Transverse colon (tissue), 4 donors: Measurements from ENCODE around the gene TMEM176A. TPM values are rescaled to one million over a fixed set of nuclear protein-coding genes. Genes with fewer than 3 reads are reported as not detected.

Experiments used
- DNase-seq: peaks from one replicate; pipeline ENCODE4 v3.0.0-alpha.2; 2019
- H3K27ac ChIP-seq, 4 donors: fragments of 200-600 bp; sonication (generic); 2 replicates each; pipeline ENCODE4 v1.5.1; 2016 to 2018; ENCODE audit warnings: inconsistent platforms in 4 of 4
- H3K27me3 ChIP-seq: fragments of 200-600 bp; sonication (generic); 2 replicates; pipeline ENCODE4 v1.5.1; 2017; ENCODE audit warnings: inconsistent platforms
- H3K36me3 ChIP-seq, 4 donors: fragments of 200-600 bp; sonication (generic); 2 replicates each; pipeline ENCODE4 v1.5.1; 2017 to 2019; ENCODE audit warnings: inconsistent platforms in 4 of 4
- H3K4me1 ChIP-seq, 4 donors: fragments of 200-600 bp; sonication (generic); 2 replicates each; pipeline ENCODE4 v1.5.1; 2017 to 2020; ENCODE audit warnings: inconsistent platforms in 4 of 4
- H3K4me3 ChIP-seq, 4 donors: fragments of 200-600 bp; sonication (generic); 1 replicate in 1 of 4; 2 replicates in 3 of 4; pipeline versions ENCODE4 v1.5.1 to v1.6.1; 2017 to 2019; ENCODE audit warnings: inconsistent platforms in 4 of 4
- H3K9me3 ChIP-seq, 2 donors: fragments of 200-600 bp; sonication (generic); 2 replicates each; pipeline ENCODE4 v1.5.1; 2017 to 2019; ENCODE audit warnings: inconsistent platforms in 2 of 2
- CTCF ChIP-seq, 5 experiments: fragments of 200-600 bp in 3 of 5; fragments of 450-650 bp in 2 of 5; sonication (generic) in 3 of 5; IDR thresholded peaks; 1 replicate in 2 of 5; 2 replicates in 3 of 5; pipeline ENCODE4 v1.5.1; 2016 to 2017; ENCODE audit warnings: antibody characterized with exemption in 5 of 5, inconsistent platforms in 3 of 5, mild to moderate bottlenecking in 2 of 5, moderate library complexity in 1 of 5
- EP300 ChIP-seq: sonication (generic); formaldehyde crosslinking; IDR thresholded peaks from one replicate; pipeline ENCODE4 v1.6.1; 2017; ENCODE audit warnings: antibody characterized with exemption, low read depth
- POLR2A ChIP-seq: fragments of 450-650 bp; IDR thresholded peaks from one replicate; pipeline ENCODE4 v1.6.1; 2016; ENCODE audit warnings: antibody characterized with exemption, mild to moderate bottlenecking, moderate library complexity
- POLR2AphosphoS5 ChIP-seq, 3 donors: sonication (generic); formaldehyde crosslinking; IDR thresholded peaks; one replicate each; pipeline ENCODE4 v1.6.1; 2016; ENCODE audit warnings: antibody characterized with exemption in 3 of 3
- WGBS, 2 donors: methylation state at CpG; one replicate each; pipeline ENCODE4 v1.1.5; 2018; ENCODE audit warnings: low coverage in 1 of 2; 5-methylcytosine and 5-hydroxymethylcytosine counted together
- in situ Hi-C, 4 donors: fragments of 200-750 bp; cut with MboI; loops; one replicate each; pipeline versions ENCODE4 v1.15.0 to v1.15.1; 2017; ENCODE audit warnings: low sequenced_read_pairs in 3 of 4, low pct_ligation_motif_present in 1 of 4, low pct_unique_long_range_greater_than_20kb in 1 of 4
- intact Hi-C: fragments of 100-400 bp; cut with DNase I; formaldehyde crosslinking; loops from one replicate; pipeline ENCODE4 v1.15.1; 2023; ENCODE audit warnings: low total_unique reads
- total RNA-seq, 4 donors: library from RNA; depleted of rRNA; stranded (reverse); fragments of >200 nt; gene quantifications; one replicate each; pipeline ENCODE4 v1.1.0, GENCODE V29; 2016

Gene TMEM176A
- total RNA-seq, 4 donors from 2014 or later = 44.6 to 210 (median 171) TPM

- Histone ChIP-seq H3K27ac (no peak overlapping the region), H3K36me3 (no peaks in the 10 kb centered on the region)
Measured at GRCh38 chr7:150842018-150842417, 41.4 kb downstream of the TMEM176A start.

GRCh38 chr7:150842716-150843115, 42.1 kb downstream of the TMEM176A start:
- peaks cover 0 to 4% (median 0%) of the 10 kb centered on the region in 4 donors for H3K4me1 ChIP-seq
- 67% methylated on average over 4 of the region's 4 CpGs; no CpG with 5 or more reads in 1 of the 2 donors for whole genome bisulfite sequencing, 2 donors
- H3K36me3 ChIP-seq = no peaks in the 10 kb centered on the region
- no peaks in the 10 kb centered on the region for H3K27me3 ChIP-seq
- TF ChIP-seq CTCF (IDR thresholded peaks at IDR 0.05) (no peak), EP300 (no peak), POLR2AphosphoS5 (IDR thresholded peaks at IDR 0.05) (no peak), POLR2A (no peak)
- no peak overlapping the region for H3K27ac ChIP-seq
- intact Hi-C loops = no loop called here
- H3K9me3 ChIP-seq = no peaks in the 10 kb centered on the region
- no peak for DNase-seq
- H3K4me3 ChIP-seq = no peak overlapping the region
- in situ Hi-C loops = no loop called here

More at GRCh38 chr7:150842018-150842417, 41.4 kb downstream of the TMEM176A start:
- DNase-seq = no peak
- 89% methylated on average over 3 of the region's 3 CpGs; no CpG with 5 or more reads in 1 of the 2 donors for WGBS, 2 donors
- intact Hi-C loops = no loop called here
- Histone ChIP-seq H3K27me3 (no peaks in the 10 kb centered on the region), H3K4me1 (peaks cover 0 to 4% (median 0%) of the 10 kb centered on the region in 4 donors), H3K4me3 (no peak overlapping the region), H3K9me3 (no peaks in the 10 kb centered on the region)
- in situ Hi-C loops = no loop called here
- TF ChIP-seq POLR2A (no peak), EP300 (no peak), CTCF (IDR thresholded peaks at IDR 0.05) (no peak), POLR2AphosphoS5 (IDR thresholded peaks at IDR 0.05) (no peak)

GRCh38 chr7:150845421-150845861, 44.9 kb downstream of the TMEM176A start:
- Histone ChIP-seq H3K27ac (peak overlapping the region in 1 of 4 donors; percentile 17), H3K36me3 (no peaks in the 10 kb centered on the region), H3K4me1 (peaks cover 0 to 4% (median 0%) of the 10 kb centered on the region in 4 donors), H3K9me3 (no peaks in the 10 kb centered on the region), H3K27me3 (no peaks in the 10 kb centered on the region), H3K4me3 (no peak overlapping the region)
- DNase-seq = peak; percentile 26
- WGBS, 2 donors = 0 to 18% methylated on average over 1 to 4 of the region's 4 CpGs
- intact Hi-C loops (no loop called here), in situ Hi-C loops (no loop called here)
- TF ChIP-seq POLR2A = no peak
- TF ChIP-seq EP300 = no peak
- no peak for TF ChIP-seq CTCF (IDR thresholded peaks at IDR 0.05)
- TF ChIP-seq POLR2AphosphoS5 (IDR thresholded peaks at IDR 0.05) = no peak

- no peak overlapping the region for H3K4me3 ChIP-seq
- no peaks in the 10 kb centered on the region for H3K27me3 ChIP-seq
- no peak overlapping the region for H3K27ac ChIP-seq
- 83% methylated on average over 12 of the region's 14 CpGs; no CpG with 5 or more reads in 1 of the 2 donors for WGBS, 2 donors
- no peaks in the 10 kb centered on the region for H3K36me3 ChIP-seq
- in situ Hi-C loops (no loop called here), intact Hi-C loops (no loop called here)
- H3K4me1 ChIP-seq = peaks cover 0 to 4% (median 0%) of the 10 kb centered on the region in 4 donors
- DNase-seq = no peak
- TF ChIP-seq EP300 (no peak), POLR2A (no peak), CTCF (IDR thresholded peaks at IDR 0.05) (no peak), POLR2AphosphoS5 (IDR thresholded peaks at IDR 0.05) (no peak)
- H3K9me3 ChIP-seq = no peaks in the 10 kb centered on the region
Measured at GRCh38 chr7:150846291-150847115, 45.9 kb downstream of the TMEM176A start.
